ENCODE results near the gene SKA2.
"Not testable (repeated sequence)": the region's sequence is repeated elsewhere in the genome, so short reads cannot be mapped to it uniquely, and the experiment has no call there.

Gene SKA2

DNA sequence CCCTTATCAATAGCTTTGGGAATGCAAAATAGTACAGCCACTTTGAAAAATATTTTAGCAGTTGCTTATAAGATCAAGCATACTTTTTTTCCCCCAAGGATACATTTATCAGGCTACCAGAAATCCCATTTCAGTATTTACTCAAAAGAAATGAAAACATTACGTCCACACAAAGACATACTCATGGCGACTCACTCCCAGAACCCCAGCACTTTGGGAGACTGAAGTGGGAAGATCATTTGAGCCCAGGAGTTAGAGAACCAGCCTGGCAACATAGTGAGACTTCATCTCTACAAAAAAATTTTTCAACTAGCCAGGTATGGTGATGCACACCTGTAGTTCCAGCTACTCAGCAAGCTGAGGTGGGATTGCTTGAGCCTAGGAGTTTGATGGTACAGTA lies 5.9 kb downstream of the SKA2 start:
- no peak overlapping the region for H3K9ac ChIP-seq
- H3K36me3 ChIP-seq = peaks cover 0 to 61% (median 43%) of the 10 kb centered on the region in 11 experiments; a peak in 18 of 22 replicates
- H4K20me1 ChIP-seq = peaks cover 0 to 33% (median 4%) of the 10 kb centered on the region in 11 experiments; a peak in 7 of 22 replicates
- H3K4me2 ChIP-seq = no peak overlapping the region
- H3K27me3 ChIP-seq = no peaks in the 10 kb centered on the region
- H3K4me1 ChIP-seq = peaks cover 22 to 38% (median 29%) of the 10 kb centered on the region in 10 experiments; a peak in 19 of 20 replicates
- H3K27ac ChIP-seq = no peak overlapping the region
- H3K9me3 ChIP-seq (replicated peaks in 1 of 11) = peaks cover 0 to 8% (median 0%) of the 10 kb centered on the region in 11 experiments; a peak in 4 of 22 replicates
- no peak for TF ChIP-seq Cebpa-rat (IDR thresholded peaks at IDR 0.05)
- H3K4me3 ChIP-seq = no peak overlapping the region

GRCh38 chr17:59145571-59146096 lies 9.4 kb downstream of the SKA2 start:
- Histone ChIP-seq H3K9ac (no peak overlapping the region), H3K27me3 (no peaks in the 10 kb centered on the region), H3K36me3 (peaks cover 0 to 87% (median 69%) of the 10 kb centered on the region in 11 experiments; a peak in 19 of 22 replicates), H3K4me1 (peaks cover 0 to 12% (median 7%) of the 10 kb centered on the region in 10 experiments; a peak in 7 of 20 replicates), H3K4me2 (no peak overlapping the region), H4K20me1 (peaks cover 0 to 54% (median 14%) of the 10 kb centered on the region in 11 experiments; a peak in 9 of 22 replicates), H3K27ac (no peak overlapping the region), H3K9me3 (replicated peaks in 1 of 11) (peaks cover 0 to 8% (median 0%) of the 10 kb centered on the region in 11 experiments; a peak in 4 of 22 replicates), H3K4me3 (no peak overlapping the region)
- TF ChIP-seq Cebpa-rat (IDR thresholded peaks at IDR 0.05) = no peak

DNA sequence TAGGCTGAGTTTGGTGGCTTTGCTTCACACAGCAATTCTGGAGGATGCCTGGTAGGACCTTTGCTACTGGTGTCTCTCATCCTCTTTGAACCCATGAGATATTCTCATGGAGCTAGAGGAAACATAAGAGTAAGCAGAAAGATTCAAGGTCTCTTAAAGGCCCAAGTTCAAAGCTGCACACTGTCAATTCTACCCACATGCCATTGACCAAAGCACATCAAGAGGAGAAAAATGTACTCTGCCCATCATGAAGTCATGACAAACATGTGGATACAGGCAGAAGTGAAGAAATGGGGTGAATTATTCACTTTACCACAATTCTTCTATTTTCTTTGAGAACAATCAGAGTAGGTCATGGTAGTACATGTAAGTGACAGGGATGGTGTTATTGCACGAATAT lies 13.1 kb downstream of the SKA2 start:
- no peak overlapping the region for H3K27ac ChIP-seq
- no peak for TF ChIP-seq Cebpa-rat (IDR thresholded peaks at IDR 0.05)

GRCh38 chr17:59139939-59140338 lies 15.0 kb downstream of the SKA2 start:
- no peak overlapping the region for H3K4me3 ChIP-seq
- H3K27me3 ChIP-seq = no peaks in the 10 kb centered on the region
- TF ChIP-seq Cebpa-rat (IDR thresholded peaks at IDR 0.05) = no peak
- H3K36me3 ChIP-seq = peaks cover 0 to 52% (median 35%) of the 10 kb centered on the region in 11 experiments; a peak in 18 of 22 replicates
- no peak overlapping the region for H3K27ac ChIP-seq
- H3K9me3 ChIP-seq (replicated peaks in 1 of 11) = peaks cover 0 to 7% (median 0%) of the 10 kb centered on the region in 11 experiments; a peak in 4 of 22 replicates
- no peaks in the 10 kb centered on the region; a peak in 2 of 20 replicates for H3K4me1 ChIP-seq
- peaks cover 0 to 58% (median 13%) of the 10 kb centered on the region in 11 experiments; a peak in 12 of 22 replicates for H4K20me1 ChIP-seq
- H3K9ac ChIP-seq = no peak overlapping the region
- H3K4me2 ChIP-seq = no peak overlapping the region

More for the DNA sequence above, 13.1 kb downstream of the SKA2 start:
- H3K9me3 ChIP-seq (replicated peaks in 1 of 11) = peaks cover 0 to 8% (median 0%) of the 10 kb centered on the region in 11 experiments; a peak in 4 of 22 replicates
- no peak overlapping the region for H3K4me3 ChIP-seq
- peaks cover 0 to 46% (median 12%) of the 10 kb centered on the region in 11 experiments; a peak in 11 of 22 replicates for H4K20me1 ChIP-seq
- H3K36me3 ChIP-seq = peaks cover 0 to 61% (median 49%) of the 10 kb centered on the region in 11 experiments; a peak in 19 of 22 replicates
- H3K4me2 ChIP-seq = no peak overlapping the region
- H3K4me1 ChIP-seq = no peaks in the 10 kb centered on the region; a peak in 1 of 20 replicates
- no peak overlapping the region for H3K9ac ChIP-seq
- no peaks in the 10 kb centered on the region for H3K27me3 ChIP-seq

DNA sequence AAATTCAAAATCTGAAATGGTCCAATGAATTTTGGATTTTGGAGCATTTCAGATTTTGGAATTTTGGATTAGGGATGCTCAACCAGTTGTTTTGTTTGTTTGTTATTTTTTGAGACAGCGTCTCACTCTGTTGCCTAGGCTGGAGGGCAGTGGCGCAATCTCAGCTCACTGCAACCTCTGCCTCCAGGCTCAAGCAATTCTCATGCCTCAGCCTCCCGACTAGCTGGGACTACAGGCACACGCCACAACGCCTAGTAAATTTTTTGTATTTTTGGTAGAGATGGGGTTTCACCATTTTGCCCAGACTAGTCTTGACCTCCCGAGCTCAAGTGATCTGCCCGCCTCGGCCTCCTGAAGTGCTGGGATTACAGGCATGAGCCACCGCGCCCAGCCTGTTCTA lies 16.6 kb downstream of the SKA2 start:
- not testable (repeated sequence) for H3K9ac ChIP-seq; H3K4me3 ChIP-seq; H3K4me2 ChIP-seq; H3K4me1 ChIP-seq; H3K27ac ChIP-seq; H3K27me3 ChIP-seq; H3K9me3 ChIP-seq (replicated peaks in 1 of 11)
- Histone ChIP-seq H4K20me1 (peaks cover 0 to 74% (median 13%) of the 10 kb centered on the region in 11 experiments; a peak in 12 of 22 replicates), H3K36me3 (peaks cover 0 to 36% (median 19%) of the 10 kb centered on the region in 11 experiments; a peak in 15 of 22 replicates)

DNA sequence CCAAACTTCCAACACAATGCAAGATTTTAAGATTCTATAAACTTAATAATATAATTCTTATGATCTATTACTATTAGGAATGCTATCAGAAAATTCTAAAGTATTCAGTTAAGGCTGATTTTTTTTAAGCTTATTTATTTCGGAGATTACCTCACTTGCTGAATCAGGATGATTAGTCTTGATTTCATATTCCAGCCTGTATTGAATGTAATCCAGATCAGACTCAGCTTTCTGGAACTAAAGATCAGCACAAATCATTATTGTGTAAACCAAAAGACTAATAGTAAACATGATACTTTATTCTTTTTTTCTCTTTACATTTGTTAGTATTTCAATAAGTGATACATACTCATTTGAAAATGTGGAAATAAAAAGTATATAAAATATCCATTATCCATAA lies 23.9 kb downstream of the SKA2 start:
- no peak overlapping the region for H3K9ac ChIP-seq
- H3K4me2 ChIP-seq = no peak overlapping the region
- no peaks in the 10 kb centered on the region; a peak in 1 of 20 replicates for H3K4me1 ChIP-seq
- H3K27ac ChIP-seq = no peak overlapping the region
- peaks cover 0 to 41% (median 11%) of the 10 kb centered on the region in 11 experiments; a peak in 10 of 22 replicates for H4K20me1 ChIP-seq
- no peaks in the 10 kb centered on the region for H3K27me3 ChIP-seq
- H3K9me3 ChIP-seq (replicated peaks in 1 of 11) = no peaks in the 10 kb centered on the region
- peaks cover 12 to 70% (median 39%) of the 10 kb centered on the region in 11 experiments; a peak in 21 of 22 replicates for H3K36me3 ChIP-seq
- no peak for TF ChIP-seq Cebpa-rat (IDR thresholded peaks at IDR 0.05)
- H3K4me3 ChIP-seq = no peak overlapping the region

GRCh38 chr17:59129814-59130213 lies 25.2 kb downstream of the SKA2 start:
- Histone ChIP-seq H3K4me3 (no peak overlapping the region), H3K9me3 (replicated peaks in 1 of 11) (no peaks in the 10 kb centered on the region), H4K20me1 (peaks cover 0 to 31% (median 8%) of the 10 kb centered on the region in 11 experiments; a peak in 9 of 22 replicates), H3K36me3 (peaks cover 12 to 79% (median 42%) of the 10 kb centered on the region in 11 experiments; a peak in 21 of 22 replicates), H3K4me2 (no peak overlapping the region), H3K9ac (no peak overlapping the region), H3K27me3 (no peaks in the 10 kb centered on the region), H3K4me1 (no peaks in the 10 kb centered on the region), H3K27ac (no peak overlapping the region)
- TF ChIP-seq Cebpa-rat (IDR thresholded peaks at IDR 0.05) = no peak

GRCh38 chr17:59126809-59127417 lies 28.1 kb downstream of the SKA2 start:
- H3K4me2 ChIP-seq = no peak overlapping the region
- no peak for TF ChIP-seq Cebpa-rat (IDR thresholded peaks at IDR 0.05)
- peaks cover 12 to 96% (median 65%) of the 10 kb centered on the region in 11 experiments; a peak in 21 of 22 replicates for H3K36me3 ChIP-seq
- no peaks in the 10 kb centered on the region for H3K9me3 ChIP-seq (replicated peaks in 1 of 11)
- no peak overlapping the region for H3K4me3 ChIP-seq
- no peak overlapping the region for H3K27ac ChIP-seq
- peaks cover 0 to 10% (median 8%) of the 10 kb centered on the region in 10 experiments; a peak in 14 of 20 replicates for H3K4me1 ChIP-seq
- H3K27me3 ChIP-seq = no peaks in the 10 kb centered on the region
- H4K20me1 ChIP-seq = peaks cover 0 to 8% (median 2%) of the 10 kb centered on the region in 11 experiments; a peak in 7 of 22 replicates
- no peak overlapping the region for H3K9ac ChIP-seq

DNA sequence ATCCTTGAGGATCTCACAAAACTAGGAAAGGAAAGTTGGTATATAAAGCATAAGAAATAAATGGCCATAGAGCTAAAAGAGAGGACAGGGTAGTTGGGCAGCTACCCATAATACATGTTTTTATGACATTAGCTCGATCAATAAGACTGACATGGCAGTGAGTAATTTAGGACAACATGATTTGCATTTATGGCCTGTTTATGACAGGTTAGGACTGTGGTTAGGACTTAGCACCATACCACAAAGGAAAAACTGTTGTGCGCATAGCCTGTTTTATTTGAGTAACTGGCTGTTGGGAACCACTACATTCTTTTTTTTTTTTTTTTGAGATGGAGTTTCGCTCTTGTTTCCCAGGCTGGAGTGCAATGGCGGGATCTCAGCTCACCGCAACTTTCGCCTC lies 30.3 kb downstream of the SKA2 start:
- Histone ChIP-seq H3K4me2 (no peak overlapping the region), H4K20me1 (peaks cover 0 to 5% (median 0%) of the 10 kb centered on the region in 11 experiments; a peak in 2 of 22 replicates), H3K27me3 (no peaks in the 10 kb centered on the region), H3K36me3 (peaks cover 22 to 97% (median 78%) of the 10 kb centered on the region in 11 experiments; a peak in 21 of 22 replicates), H3K4me3 (no peak overlapping the region), H3K9me3 (replicated peaks in 1 of 11) (no peaks in the 10 kb centered on the region), H3K27ac (no peak overlapping the region), H3K4me1 (peaks cover 0 to 13% (median 10%) of the 10 kb centered on the region in 10 experiments; a peak in 14 of 20 replicates), H3K9ac (no peak overlapping the region)
- no peak for TF ChIP-seq Cebpa-rat (IDR thresholded peaks at IDR 0.05)
